K562 (cell line): ENCODE measurements around the gene HNRNPLL. TPM values are rescaled to one million over a fixed set of nuclear protein-coding genes. Genes with fewer than 3 reads are reported as not detected.
A peak's percentile ranks its signal among the peaks of the same experiment; 100 is the strongest.

Experiments used
- AFF1 ChIP-seq, 2 experiments: fragments of 450-650 bp; IDR thresholded peaks; 2 replicates each; pipeline ENCODE4 v1.6.1; 2018; ENCODE audit warnings: mild to moderate bottlenecking in 2 of 2, low read depth in 1 of 2; ENCODE audit not compliant: partially characterized antibody in 2 of 2
- CEBPB ChIP-seq: fragments of 450-650 bp; IDR thresholded peaks from 2 replicates; pipeline ENCODE4 v1.6.1; 2016; ENCODE audit warnings: missing genetic modification characterization, missing compliant biosample characterization
- CTBP1 ChIP-seq: fragments of 450-650 bp; IDR thresholded peaks from 2 replicates; pipeline ENCODE4 v1.6.1; 2016; ENCODE audit warnings: borderline replicate concordance
- CTCFL ChIP-seq: IDR thresholded peaks from 2 replicates; pipeline ENCODE4 v1.6.1; 2011; ENCODE audit warnings: borderline replicate concordance, low read depth, mild to moderate bottlenecking, moderate library complexity, low read length; ENCODE audit not compliant: insufficient read depth, poor library complexity, severe bottlenecking
- DPF2 ChIP-seq: fragments of 450-650 bp; IDR thresholded peaks from 2 replicates; pipeline ENCODE4 v1.6.1; 2016
- E2F5 ChIP-seq: sonication (generic); formaldehyde crosslinking; IDR thresholded peaks from 2 replicates; pipeline ENCODE4 v1.8.0; 2022; ENCODE audit warnings: mild to moderate bottlenecking, missing genetic modification reagents
- GATAD2A ChIP-seq: fragments of 450-650 bp; IDR thresholded peaks from 2 replicates; pipeline ENCODE4 v1.6.1; 2017
- GTF2B ChIP-seq: IDR thresholded peaks from 2 replicates; pipeline ENCODE4 v1.6.1; 2011; ENCODE audit not compliant: insufficient read length; ENCODE audit errors: extremely low read depth
- HNRNPH1 ChIP-seq: fragments of 200-400 bp; formaldehyde crosslinking; optimal IDR thresholded peaks from 2 replicates; pipeline ENCODE3; 2017; ENCODE audit warnings: low read depth, mild to moderate bottlenecking, low read length, moderate library complexity
- NFIX ChIP-seq: fragments of 250-450 bp; sonication (Bioruptor Pico); IDR thresholded peaks from 2 replicates; pipeline ENCODE4 v1.4.0; 2020; ENCODE audit warnings: low read depth, mild to moderate bottlenecking, moderate library complexity
- NR4A1 ChIP-seq, 2 experiments: fragments of 250-450 bp in 1 of 2; fragments of 450-650 bp in 1 of 2; sonication (Bioruptor Pico) in 1 of 2; IDR thresholded peaks; 2 replicates each; pipeline versions ENCODE4 v1.4.0 to v1.6.1; 2016 to 2020; ENCODE audit warnings: mild to moderate bottlenecking in 2 of 2, missing compliant biosample characterization in 1 of 2, missing genetic modification characterization in 1 of 2, moderate library complexity in 1 of 2
- SMAD1 ChIP-seq: fragments of 150-350 bp; IDR thresholded peaks from 2 replicates; pipeline ENCODE4 v1.6.1; 2014; ENCODE audit warnings: low read length, low read depth; ENCODE audit not compliant: partially characterized antibody
- SP2 ChIP-seq: IDR thresholded peaks from 2 replicates; pipeline ENCODE4 v1.6.1; 2011; ENCODE audit warnings: mild to moderate bottlenecking, low read depth, low read length, moderate library complexity; ENCODE audit not compliant: poor library complexity, severe bottlenecking; ENCODE audit errors: extremely low read depth
- SRF ChIP-seq, 2 experiments: fragments of 250-450, 450-650 bp in 1 of 2; sonication (Bioruptor Pico) in 1 of 2; sonication (generic) in 1 of 2; formaldehyde crosslinking; IDR thresholded peaks; 2 replicates each; pipeline versions ENCODE4 v1.5.0 to v1.5.1; 2020 to 2022; ENCODE audit warnings: mild to moderate bottlenecking in 1 of 2, missing genetic modification reagents in 1 of 2
- TEAD2 ChIP-seq: fragments of 450-650 bp; IDR thresholded peaks from 2 replicates; pipeline ENCODE4 v1.6.1; 2016; ENCODE audit warnings: missing genetic modification characterization, control low read depth, missing compliant biosample characterization
- ZBTB8A ChIP-seq: fragments of 450-650 bp; IDR thresholded peaks from 2 replicates; pipeline ENCODE4 v1.6.1; 2018; ENCODE audit warnings: mild to moderate bottlenecking, moderate library complexity; ENCODE audit not compliant: partially characterized antibody
- ZNF174 ChIP-seq: fragments of 250-450 bp; sonication (Bioruptor Pico); IDR thresholded peaks from 2 replicates; pipeline ENCODE4 v1.4.0; 2020; ENCODE audit warnings: mild to moderate bottlenecking
- ZNF511 ChIP-seq: sonication (generic); formaldehyde crosslinking; IDR thresholded peaks from 2 replicates; pipeline ENCODE4 v1.8.0; 2022; ENCODE audit warnings: mild to moderate bottlenecking, missing genetic modification reagents
- ZNF778 ChIP-seq: fragments of 450-650 bp; formaldehyde crosslinking; IDR thresholded peaks from 2 replicates; pipeline ENCODE4 v1.4.0; 2020; ENCODE audit warnings: mild to moderate bottlenecking, moderate library complexity
- polyA plus RNA-seq, 8 experiments: library from polyadenylated mRNA; depleted of rRNA in 4 of 8; stranded (reverse) in 5 of 8; unstranded in 3 of 8; fragments of >200 nt; fragmentation: Nextera tagmentation in 2 of 8; fragmentation: Illumina TruSeq in 1 of 8; extraction: Ambion mirVana in 2 of 8; extraction: Trizol in 1 of 8; gene quantifications; 2 replicates each; pipeline versions ENCODE4 v1.2.1 to v1.2.3, GENCODE V29; 2011 to 2014; ENCODE audit warnings: inconsistent platforms in 1 of 8, missing spikeins in 1 of 8
- total RNA-seq, 7 experiments: library from RNA; depleted of rRNA in 6 of 7; stranded (reverse); fragments of >200 nt in 6 of 7; fragmentation: Illumina TruSeq in 2 of 7; extraction: Trizol in 2 of 7; gene quantifications; 2 replicates each; pipeline versions ENCODE4 v1.2.1 to v1.2.3, GENCODE V29; 2011 to 2021; ENCODE audit warnings: low replicate concordance in 1 of 7

HNRNPLL gene
- total and polyA plus RNA-seq, 9 of the 15 experiments (the other 6 are each of a cell fraction or from before 2014, with no cell fraction given) = 19.8 to 135 (median 57.8) TPM

- TF ChIP-seq CTCFL (no peak), AFF1 (IDR thresholded peaks at IDR 0.05; ENCODE audit: low read depth in 1 of 2, partially characterized antibody in 2 of 2) (peak in 1 of 2 experiments; percentile 18), TEAD2 (tag) (peak; percentile 32; the same call in 1 of the 2 replicates), ZBTB8A (no peak), SP2 (no peak), SRF (CRISPR knock-in tag; IDR thresholded peaks at IDR 0.05) (peak in 1 of 2 experiments; percentile 12; a peak in 1 of 4 replicates), SMAD1 (no peak), ZNF174 (CRISPR knock-in tag) (no peak), ZNF511 (CRISPR knock-in tag) (no peak), CEBPB (tag) (0 out of 2 replicates have a peak, but pooled peaks have one; percentile 7), CTBP1 (no peak), DPF2 (no peak), E2F5 (CRISPR knock-in tag) (no peak), GTF2B (no peak), GATAD2A (no peak), HNRNPH1 (no peak), NR4A1 (CRISPR knock-in tag; IDR thresholded peaks at IDR 0.05) (no peak), NR4A1 (tag; IDR thresholded peaks at IDR 0.05) (no peak), ZNF778 (CRISPR knock-in tag) (no peak), NFIX (CRISPR knock-in tag) (no peak)
Observed at GRCh38 chr2:38601463-38602135, 1.1 kb downstream of the HNRNPLL start (continued).
